ENCODE data around the gene RGS19.

Gene RGS19

GRCh38 chr20:64033981-64034493, 45.3 kb downstream of the RGS19 start:
- Mint-ChIP-seq H3K4me3 (no peak overlapping the region), H3K27me3 (peaks cover 0 to 23% of the 10 kb centered on the region in 2 donors), H3K27ac (peak overlapping the region; percentile 51), H3K4me1 (peaks cover 15 to 36% of the 10 kb centered on the region in 2 donors), H3K36me3 (peaks cover 29 to 49% of the 10 kb centered on the region in 2 donors), H3K9me3 (no peaks in the 10 kb centered on the region)
- no peak for ATAC-seq (replicated peaks)
- no peak for DNase-seq

DNA sequence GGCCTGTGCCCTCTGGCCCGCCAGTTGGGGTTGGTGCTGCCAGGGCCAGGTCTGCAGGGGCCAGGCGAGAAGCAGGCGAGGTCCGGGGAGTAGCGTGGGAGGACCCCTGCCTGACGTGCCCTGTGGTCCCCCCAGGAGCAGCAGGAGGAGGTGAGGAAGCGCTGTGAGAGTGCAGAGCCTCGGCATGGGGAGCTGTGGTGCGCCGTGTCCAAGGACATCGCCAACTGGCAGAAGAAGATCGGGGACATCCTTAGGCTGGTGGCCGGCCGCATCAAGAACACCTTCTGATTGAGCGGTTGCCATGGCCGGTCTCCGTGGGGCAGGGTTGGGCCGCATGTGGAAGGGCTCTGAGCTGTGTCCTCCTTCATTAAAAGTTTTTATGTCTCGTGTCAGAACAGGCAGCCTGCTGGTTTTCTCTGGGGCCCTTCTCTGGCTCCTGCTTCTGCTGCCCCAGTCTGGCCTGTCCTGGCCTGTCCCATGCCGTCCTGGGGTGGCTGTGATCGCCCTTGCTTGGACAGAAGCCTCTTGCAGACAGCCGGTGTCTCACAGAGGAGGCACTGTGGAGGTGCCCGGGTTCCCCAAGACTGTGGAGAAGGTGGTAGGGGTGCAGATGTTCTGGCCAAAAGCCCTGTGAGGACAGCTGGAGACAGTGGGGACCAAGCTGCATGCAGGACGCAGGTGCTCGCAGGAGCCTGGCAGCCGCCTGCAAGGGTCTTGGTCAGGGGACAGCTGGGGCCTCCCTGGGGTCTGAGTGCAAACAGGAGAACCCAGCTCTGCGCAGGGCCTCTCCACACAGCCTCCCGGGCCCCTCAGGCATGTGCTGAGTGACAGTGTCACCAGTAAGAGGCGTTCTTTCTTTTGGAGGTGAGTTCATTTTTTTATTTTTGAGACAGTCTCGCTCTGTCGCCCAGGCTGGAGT, 46.4 kb downstream of the RGS19 start:
- peaks cover 0 to 15% of the 10 kb centered on the region in 2 donors for H3K27me3 Mint-ChIP-seq
- peak overlapping the region; percentile 38 for H3K27ac Mint-ChIP-seq
- H3K4me1 Mint-ChIP-seq = peaks cover 15 to 27% of the 10 kb centered on the region in 2 donors
- ATAC-seq (replicated peaks) (no peak), DNase-seq (no peak)
- H3K9me3 Mint-ChIP-seq = no peaks in the 10 kb centered on the region
- H3K36me3 Mint-ChIP-seq = peaks cover 32 to 54% of the 10 kb centered on the region in 2 donors
- no peak overlapping the region for H3K4me3 Mint-ChIP-seq

DNA sequence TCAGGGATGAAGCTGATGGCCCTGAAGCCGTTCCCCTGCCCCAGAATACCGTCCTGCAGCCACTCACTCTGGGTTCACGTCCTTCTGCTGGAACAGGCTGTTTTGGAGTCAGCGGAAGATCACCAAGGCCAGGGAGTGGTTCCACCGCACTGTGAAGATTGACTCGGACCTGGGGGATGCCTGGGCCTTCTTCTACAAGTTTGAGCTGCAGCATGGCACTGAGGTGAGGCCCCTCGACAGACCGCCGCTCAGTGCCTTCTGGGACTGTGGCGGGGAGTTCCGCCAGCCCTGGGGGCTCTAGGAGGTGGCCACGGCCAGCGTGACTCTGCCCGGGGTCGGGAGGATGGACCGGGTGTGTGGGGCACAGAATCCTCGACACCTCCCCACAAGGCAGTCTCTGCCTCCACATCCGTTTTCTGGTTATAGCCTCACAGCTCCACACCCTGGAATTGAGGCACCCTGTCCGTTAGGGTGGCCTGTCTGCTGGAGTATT, 47.5 kb downstream of the RGS19 start:
- H3K4me1 Mint-ChIP-seq = peaks cover 10 to 16% of the 10 kb centered on the region in 2 donors
- H3K9me3 Mint-ChIP-seq = no peaks in the 10 kb centered on the region
- ATAC-seq (replicated peaks) = no peak
- no peak overlapping the region for H3K27ac Mint-ChIP-seq
- H3K36me3 Mint-ChIP-seq = peaks cover 39 to 63% of the 10 kb centered on the region in 2 donors
- no peak for DNase-seq
- H3K27me3 Mint-ChIP-seq = peaks cover 0 to 4% of the 10 kb centered on the region in 2 donors
- no peak overlapping the region for H3K4me3 Mint-ChIP-seq

GRCh38 chr20:64030371-64031134, 48.8 kb downstream of the RGS19 start:
- ATAC-seq (replicated peaks) (no peak), DNase-seq (no peak)
- Mint-ChIP-seq H3K27me3 (no peaks in the 10 kb centered on the region), H3K4me3 (no peak overlapping the region), H3K36me3 (peaks cover 44 to 69% of the 10 kb centered on the region in 2 donors), H3K27ac (no peak overlapping the region), H3K4me1 (peaks cover 8 to 10% of the 10 kb centered on the region in 2 donors), H3K9me3 (no peaks in the 10 kb centered on the region)

GRCh38 chr20:64029293-64030117, 49.8 kb downstream of the RGS19 start:
- no peaks in the 10 kb centered on the region for H3K9me3 Mint-ChIP-seq
- H3K4me3 Mint-ChIP-seq = no peak overlapping the region
- no peaks in the 10 kb centered on the region for H3K27me3 Mint-ChIP-seq
- ATAC-seq (replicated peaks) = no peak
- H3K36me3 Mint-ChIP-seq = peaks cover 48 to 69% of the 10 kb centered on the region in 2 donors
- H3K27ac Mint-ChIP-seq = peak overlapping the region; percentile 14
- DNase-seq = no peak
- peaks cover 4 to 5% of the 10 kb centered on the region in 2 donors for H3K4me1 Mint-ChIP-seq

DNA sequence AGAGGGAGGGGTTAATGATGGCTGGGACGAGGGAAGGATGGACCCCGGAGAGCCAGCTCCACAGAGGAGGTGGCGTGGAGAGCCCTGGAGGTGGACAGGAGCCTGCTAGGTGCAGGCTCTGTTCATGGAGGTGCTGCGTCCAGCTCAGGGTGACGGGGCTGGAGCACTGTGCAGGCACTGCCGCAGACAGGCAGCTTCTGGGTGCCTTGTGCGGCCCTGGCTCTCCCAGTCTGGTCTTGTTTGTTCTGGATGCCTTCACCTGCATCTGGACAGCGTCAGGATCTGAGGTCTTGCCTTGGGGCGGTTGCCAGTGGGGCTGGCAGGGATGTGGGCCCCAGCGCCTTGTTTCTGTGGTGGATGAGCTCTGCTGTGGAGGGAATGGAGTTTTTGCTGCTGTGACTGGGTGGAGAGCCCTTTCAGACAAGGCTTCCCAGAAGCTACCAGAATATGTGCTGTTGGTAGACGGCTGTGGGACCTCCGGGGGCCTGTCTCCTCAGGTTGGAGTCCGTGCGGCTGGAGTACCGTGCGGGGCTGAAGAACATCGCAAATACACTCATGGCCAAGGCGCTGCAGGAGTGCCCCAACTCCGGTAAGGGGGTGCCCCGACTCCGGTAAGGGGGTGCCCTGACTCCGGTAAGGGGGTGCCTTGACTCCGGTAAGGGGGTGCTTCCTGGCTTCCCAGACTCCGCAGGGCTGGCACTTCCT, 51.2 kb downstream of the RGS19 start:
- peak overlapping the region; percentile 51 for H3K27ac Mint-ChIP-seq

DNA sequence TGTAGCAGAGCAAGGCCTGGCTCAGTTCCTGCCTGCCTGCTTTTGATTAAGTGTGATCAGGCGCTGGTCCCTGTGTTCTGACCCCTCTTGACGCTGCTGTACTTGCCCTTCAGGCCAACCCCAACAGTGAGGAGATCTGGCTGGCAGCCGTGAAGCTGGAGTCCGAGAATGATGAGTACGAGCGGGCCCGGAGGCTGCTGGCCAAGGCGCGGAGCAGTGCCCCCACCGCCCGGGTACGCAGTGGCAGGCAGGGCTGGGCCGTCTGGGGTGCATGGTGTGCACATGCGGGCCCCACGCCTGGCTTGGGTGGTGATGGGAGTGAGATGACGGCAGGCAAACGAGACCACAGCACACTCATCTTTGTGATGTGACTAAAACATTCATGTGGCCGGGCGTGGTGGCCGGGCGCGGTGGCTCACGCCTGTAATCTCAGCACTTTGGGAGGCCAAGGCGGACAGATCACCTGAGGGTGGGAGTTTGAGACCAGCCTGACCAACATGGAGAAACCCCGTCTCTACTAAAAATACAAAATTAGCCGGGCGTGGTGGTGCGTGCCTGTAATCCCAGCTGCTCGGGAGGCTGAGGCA, 53.4 kb downstream of the RGS19 start:
- no peak for ATAC-seq (replicated peaks)
- Mint-ChIP-seq H3K9me3 (no peaks in the 10 kb centered on the region), H3K27me3 (no peaks in the 10 kb centered on the region), H3K4me1 (no peaks in the 10 kb centered on the region), H3K36me3 (peaks cover 46 to 65% of the 10 kb centered on the region in 2 donors), H3K4me3 (no peak overlapping the region), H3K27ac (peak overlapping the region; percentile 20)
- no peak for DNase-seq

More for the DNA sequence above, 51.2 kb downstream of the RGS19 start:
- ATAC-seq (replicated peaks) = no peak
- Mint-ChIP-seq H3K9me3 (no peaks in the 10 kb centered on the region), H3K36me3 (peaks cover 53 to 71% of the 10 kb centered on the region in 2 donors), H3K4me1 (peaks cover 0 to 5% of the 10 kb centered on the region in 2 donors), H3K4me3 (no peak overlapping the region), H3K27me3 (no peaks in the 10 kb centered on the region)
- DNase-seq = no peak

DNA sequence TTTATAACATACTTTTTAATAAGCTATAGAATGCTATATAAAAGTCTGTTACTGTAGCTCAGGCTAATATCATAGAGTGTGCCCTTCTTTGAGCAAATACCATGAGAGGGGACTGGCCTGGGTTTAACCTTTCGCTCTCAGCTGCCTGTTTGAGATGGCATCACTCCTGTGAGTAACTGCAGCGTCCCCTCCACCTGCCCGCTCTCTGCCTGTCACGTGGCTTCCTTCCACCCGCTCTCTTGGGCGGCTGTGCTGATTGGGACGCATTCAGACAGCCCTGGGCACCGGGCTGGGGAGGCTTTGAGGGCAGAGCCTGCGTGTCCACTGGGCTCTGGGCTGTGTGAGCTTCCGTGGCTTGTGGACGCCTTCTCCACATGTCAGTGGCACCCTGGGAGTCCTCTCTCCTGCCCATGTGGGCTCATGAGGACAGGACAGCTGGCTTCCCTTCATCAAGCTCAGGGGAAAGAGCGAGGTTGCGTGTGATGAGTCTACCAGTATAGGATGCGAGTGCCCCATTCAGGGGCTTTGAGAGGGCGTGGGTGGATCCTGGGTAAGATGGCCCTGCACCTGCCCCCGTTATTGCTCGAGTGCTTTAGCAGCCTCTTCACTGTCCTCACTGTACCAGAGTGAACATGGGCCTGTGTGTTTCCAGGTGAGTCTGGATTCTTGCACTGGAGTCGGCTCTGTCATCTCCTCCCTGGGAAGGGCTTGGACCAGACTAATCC, 54.1 kb downstream of the RGS19 start:
- Mint-ChIP-seq H3K4me1 (no peaks in the 10 kb centered on the region), H3K4me3 (no peak overlapping the region), H3K36me3 (peaks cover 39 to 60% of the 10 kb centered on the region in 2 donors), H3K9me3 (no peaks in the 10 kb centered on the region), H3K27ac (peak overlapping the region; percentile 20), H3K27me3 (no peaks in the 10 kb centered on the region)
- DNase-seq = no peak
- ATAC-seq (replicated peaks) = no peak

DNA sequence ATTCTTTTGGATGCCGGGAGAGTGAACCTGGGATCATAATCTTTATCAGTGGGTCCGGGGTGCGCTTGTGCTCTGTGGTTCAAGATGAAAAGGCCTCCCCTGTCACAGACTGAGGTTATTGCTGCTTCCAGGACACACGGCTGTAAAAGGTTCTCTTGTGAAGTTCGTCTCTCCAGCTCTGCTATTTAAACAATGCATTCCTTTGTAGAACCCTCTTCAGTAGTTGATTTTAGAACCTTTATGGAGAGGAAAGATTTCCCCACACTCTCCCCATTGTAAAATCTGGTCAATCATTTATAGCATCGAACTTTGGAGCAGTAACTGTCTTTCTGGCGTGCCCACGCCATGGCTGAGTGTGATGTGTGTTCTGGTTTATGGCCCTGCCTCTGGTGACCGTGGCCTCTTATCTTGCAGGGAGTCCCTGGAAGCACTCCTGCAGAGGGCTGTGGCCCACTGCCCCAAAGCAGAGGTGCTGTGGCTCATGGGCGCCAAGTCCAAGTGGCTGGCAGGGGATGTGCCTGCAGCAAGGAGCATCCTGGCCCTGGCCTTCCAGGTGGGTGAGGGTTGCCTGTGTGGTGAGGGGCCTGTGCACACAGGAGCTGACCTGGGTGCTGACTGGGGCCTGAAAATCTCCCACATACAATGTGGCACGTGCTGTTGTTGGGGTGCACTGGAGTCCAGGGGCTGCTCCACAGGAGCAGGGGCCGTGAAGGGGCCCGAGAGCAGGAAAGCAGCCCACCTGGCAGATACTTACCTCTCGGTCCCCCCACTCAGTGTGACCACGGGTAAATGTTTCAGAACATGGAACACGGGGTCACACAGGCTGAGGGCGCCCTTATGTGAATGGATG, 55.0 kb downstream of the RGS19 start:
- Mint-ChIP-seq H3K36me3 (peaks cover 40 to 59% of the 10 kb centered on the region in 2 donors), H3K27ac (no peak overlapping the region), H3K9me3 (no peaks in the 10 kb centered on the region), H3K27me3 (no peaks in the 10 kb centered on the region), H3K4me3 (no peak overlapping the region), H3K4me1 (no peaks in the 10 kb centered on the region)
- DNase-seq = no peak
- ATAC-seq (replicated peaks) = no peak

DNA sequence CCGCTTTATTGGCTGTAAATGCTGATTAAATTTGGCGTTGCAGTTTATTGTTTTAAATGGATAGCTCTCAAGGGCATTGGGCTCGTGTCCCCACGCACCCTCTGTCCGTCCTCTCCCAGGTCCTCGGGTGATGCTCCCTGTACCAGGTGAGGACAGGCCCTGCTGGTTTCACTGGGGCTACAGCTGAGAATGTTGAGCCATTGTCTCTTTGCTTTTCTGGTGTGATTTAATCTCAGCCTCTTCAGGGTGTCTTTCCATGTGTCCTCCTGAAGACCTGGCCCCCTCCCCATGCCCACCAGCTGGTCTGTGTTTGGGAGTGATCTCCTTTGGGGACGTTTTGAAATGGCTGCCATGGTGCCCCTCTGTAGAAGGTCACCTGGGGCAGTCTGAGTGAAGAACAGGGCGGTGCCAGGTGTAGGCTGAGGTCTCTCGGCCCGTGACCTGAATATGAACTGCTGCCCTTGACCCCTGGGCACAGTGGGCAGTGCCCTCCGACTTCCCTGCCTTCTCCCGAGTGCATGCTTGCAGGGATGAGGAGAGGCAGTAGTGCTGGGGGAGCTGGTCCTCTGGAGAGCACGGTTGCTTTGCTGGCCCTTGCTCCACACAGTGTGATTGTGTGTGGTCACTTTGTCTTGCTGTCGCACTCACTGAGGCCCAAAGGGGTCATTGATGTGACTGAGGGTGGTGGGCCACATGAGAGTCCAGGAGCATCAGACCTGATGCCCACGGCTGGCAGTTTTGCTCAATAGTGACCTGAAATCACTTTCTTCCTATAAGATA, 55.8 kb downstream of the RGS19 start:
- DNase-seq (no peak), ATAC-seq (replicated peaks) (no peak)
- peak overlapping the region; percentile 31 for H3K27ac Mint-ChIP-seq
- no peaks in the 10 kb centered on the region for H3K4me1 Mint-ChIP-seq
- H3K27me3 Mint-ChIP-seq = no peaks in the 10 kb centered on the region
- no peaks in the 10 kb centered on the region for H3K9me3 Mint-ChIP-seq
- H3K4me3 Mint-ChIP-seq = no peak overlapping the region
- H3K36me3 Mint-ChIP-seq = peaks cover 41 to 65% of the 10 kb centered on the region in 2 donors
